Measurements from ENCODE around the gene IRGC.

Gene IRGC

DNA sequence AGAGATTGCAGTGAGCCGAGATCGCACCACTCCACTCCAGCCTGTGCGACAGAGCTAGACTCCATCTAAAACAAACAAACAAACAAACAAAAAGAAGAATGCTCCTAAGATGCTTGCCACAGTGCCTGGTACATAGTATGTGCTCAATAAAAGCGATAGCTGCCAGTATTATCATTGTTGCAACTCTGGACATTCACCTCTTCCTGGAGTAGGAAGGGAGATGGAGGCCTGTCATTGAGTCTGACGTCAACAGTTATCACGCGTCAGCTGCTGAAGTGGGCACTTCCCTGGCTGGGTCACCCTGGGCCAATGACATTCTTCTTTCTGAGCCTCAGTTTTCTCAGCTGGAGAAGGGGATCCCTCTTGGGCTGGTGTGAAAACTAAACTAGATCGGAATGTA lies 41.7 kb upstream of the IRGC start:
- TF ChIP-seq ZFP3 (CRISPR knock-in tag; IDR thresholded peaks at IDR 0.05) (no peak), ZC3H10 (CRISPR knock-in tag; IDR thresholded peaks at IDR 0.05) (no peak), ZNF70 (CRISPR knock-in tag; IDR thresholded peaks at IDR 0.05) (no peak), ZNF8 (CRISPR knock-in tag; IDR thresholded peaks at IDR 0.05) (no peak), RARB (CRISPR knock-in tag; IDR thresholded peaks at IDR 0.05) (no peak), ESRRG (CRISPR knock-in tag; IDR thresholded peaks at IDR 0.05) (no peak), SNAI2 (CRISPR knock-in tag; IDR thresholded peaks at IDR 0.05) (no peak), ISL1 (CRISPR knock-in tag; IDR thresholded peaks at IDR 0.05) (no peak), TOX (CRISPR knock-in tag; IDR thresholded peaks at IDR 0.05; ENCODE audit: borderline replicate concordance) (no peak), CSDC2 (CRISPR knock-in tag; IDR thresholded peaks at IDR 0.05) (no peak), OSR1 (CRISPR knock-in tag; IDR thresholded peaks at IDR 0.05) (no peak), ZFP30 (CRISPR knock-in tag; IDR thresholded peaks at IDR 0.05) (no peak), BACH2 (CRISPR knock-in tag; IDR thresholded peaks at IDR 0.05; ENCODE audit: borderline replicate concordance) (no peak), PPARA (CRISPR knock-in tag; IDR thresholded peaks at IDR 0.05; ENCODE audit: borderline replicate concordance) (no peak), GLIS3 (CRISPR knock-in tag; IDR thresholded peaks at IDR 0.05) (no peak)
- TF ChIP-seq, protein P1, sequence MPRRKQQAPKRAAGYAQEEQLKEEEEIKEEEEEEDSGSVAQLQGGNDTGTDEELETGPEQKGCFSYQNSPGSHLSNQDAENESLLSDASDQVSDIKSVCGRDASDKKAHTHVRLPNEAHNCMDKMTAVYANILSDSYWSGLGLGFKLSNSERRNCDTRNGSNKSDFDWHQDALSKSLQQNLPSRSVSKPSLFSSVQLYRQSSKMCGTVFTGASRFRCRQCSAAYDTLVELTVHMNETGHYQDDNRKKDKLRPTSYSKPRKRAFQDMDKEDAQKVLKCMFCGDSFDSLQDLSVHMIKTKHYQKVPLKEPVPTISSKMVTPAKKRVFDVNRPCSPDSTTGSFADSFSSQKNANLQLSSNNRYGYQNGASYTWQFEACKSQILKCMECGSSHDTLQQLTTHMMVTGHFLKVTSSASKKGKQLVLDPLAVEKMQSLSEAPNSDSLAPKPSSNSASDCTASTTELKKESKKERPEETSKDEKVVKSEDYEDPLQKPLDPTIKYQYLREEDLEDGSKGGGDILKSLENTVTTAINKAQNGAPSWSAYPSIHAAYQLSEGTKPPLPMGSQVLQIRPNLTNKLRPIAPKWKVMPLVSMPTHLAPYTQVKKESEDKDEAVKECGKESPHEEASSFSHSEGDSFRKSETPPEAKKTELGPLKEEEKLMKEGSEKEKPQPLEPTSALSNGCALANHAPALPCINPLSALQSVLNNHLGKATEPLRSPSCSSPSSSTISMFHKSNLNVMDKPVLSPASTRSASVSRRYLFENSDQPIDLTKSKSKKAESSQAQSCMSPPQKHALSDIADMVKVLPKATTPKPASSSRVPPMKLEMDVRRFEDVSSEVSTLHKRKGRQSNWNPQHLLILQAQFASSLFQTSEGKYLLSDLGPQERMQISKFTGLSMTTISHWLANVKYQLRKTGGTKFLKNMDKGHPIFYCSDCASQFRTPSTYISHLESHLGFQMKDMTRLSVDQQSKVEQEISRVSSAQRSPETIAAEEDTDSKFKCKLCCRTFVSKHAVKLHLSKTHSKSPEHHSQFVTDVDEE (CRISPR knock-in tag; IDR thresholded peaks at IDR 0.05): no peak
- TF ChIP-seq, protein P2, sequence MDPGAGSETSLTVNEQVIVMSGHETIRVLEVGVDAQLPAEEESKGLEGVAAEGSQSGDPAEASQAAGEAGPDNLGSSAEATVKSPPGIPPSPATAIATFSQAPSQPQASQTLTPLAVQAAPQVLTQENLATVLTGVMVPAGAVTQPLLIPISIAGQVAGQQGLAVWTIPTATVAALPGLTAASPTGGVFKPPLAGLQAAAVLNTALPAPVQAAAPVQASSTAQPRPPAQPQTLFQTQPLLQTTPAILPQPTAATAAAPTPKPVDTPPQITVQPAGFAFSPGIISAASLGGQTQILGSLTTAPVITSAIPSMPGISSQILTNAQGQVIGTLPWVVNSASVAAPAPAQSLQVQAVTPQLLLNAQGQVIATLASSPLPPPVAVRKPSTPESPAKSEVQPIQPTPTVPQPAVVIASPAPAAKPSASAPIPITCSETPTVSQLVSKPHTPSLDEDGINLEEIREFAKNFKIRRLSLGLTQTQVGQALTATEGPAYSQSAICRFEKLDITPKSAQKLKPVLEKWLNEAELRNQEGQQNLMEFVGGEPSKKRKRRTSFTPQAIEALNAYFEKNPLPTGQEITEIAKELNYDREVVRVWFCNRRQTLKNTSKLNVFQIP (CRISPR knock-in tag; IDR thresholded peaks at IDR 0.05; ENCODE audit: borderline replicate concordance, low read depth): no peak
- TF ChIP-seq, protein P3, sequence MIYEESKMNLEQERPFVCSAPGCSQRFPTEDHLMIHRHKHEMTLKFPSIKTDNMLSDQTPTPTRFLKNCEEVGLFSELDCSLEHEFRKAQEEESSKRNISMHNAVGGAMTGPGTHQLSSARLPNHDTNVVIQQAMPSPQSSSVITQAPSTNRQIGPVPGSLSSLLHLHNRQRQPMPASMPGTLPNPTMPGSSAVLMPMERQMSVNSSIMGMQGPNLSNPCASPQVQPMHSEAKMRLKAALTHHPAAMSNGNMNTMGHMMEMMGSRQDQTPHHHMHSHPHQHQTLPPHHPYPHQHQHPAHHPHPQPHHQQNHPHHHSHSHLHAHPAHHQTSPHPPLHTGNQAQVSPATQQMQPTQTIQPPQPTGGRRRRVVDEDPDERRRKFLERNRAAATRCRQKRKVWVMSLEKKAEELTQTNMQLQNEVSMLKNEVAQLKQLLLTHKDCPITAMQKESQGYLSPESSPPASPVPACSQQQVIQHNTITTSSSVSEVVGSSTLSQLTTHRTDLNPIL (CRISPR knock-in tag; IDR thresholded peaks at IDR 0.05; ENCODE audit: low read depth): no peak
- TF ChIP-seq, protein P4, sequence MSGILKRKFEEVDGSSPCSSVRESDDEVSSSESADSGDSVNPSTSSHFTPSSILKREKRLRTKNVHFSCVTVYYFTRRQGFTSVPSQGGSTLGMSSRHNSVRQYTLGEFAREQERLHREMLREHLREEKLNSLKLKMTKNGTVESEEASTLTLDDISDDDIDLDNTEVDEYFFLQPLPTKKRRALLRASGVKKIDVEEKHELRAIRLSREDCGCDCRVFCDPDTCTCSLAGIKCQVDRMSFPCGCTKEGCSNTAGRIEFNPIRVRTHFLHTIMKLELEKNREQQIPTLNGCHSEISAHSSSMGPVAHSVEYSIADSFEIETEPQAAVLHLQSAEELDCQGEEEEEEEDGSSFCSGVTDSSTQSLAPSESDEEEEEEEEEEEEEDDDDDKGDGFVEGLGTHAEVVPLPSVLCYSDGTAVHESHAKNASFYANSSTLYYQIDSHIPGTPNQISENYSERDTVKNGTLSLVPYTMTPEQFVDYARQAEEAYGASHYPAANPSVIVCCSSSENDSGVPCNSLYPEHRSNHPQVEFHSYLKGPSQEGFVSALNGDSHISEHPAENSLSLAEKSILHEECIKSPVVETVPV (CRISPR knock-in tag; IDR thresholded peaks at IDR 0.05): no peak
- TF ChIP-seq, protein P5, sequence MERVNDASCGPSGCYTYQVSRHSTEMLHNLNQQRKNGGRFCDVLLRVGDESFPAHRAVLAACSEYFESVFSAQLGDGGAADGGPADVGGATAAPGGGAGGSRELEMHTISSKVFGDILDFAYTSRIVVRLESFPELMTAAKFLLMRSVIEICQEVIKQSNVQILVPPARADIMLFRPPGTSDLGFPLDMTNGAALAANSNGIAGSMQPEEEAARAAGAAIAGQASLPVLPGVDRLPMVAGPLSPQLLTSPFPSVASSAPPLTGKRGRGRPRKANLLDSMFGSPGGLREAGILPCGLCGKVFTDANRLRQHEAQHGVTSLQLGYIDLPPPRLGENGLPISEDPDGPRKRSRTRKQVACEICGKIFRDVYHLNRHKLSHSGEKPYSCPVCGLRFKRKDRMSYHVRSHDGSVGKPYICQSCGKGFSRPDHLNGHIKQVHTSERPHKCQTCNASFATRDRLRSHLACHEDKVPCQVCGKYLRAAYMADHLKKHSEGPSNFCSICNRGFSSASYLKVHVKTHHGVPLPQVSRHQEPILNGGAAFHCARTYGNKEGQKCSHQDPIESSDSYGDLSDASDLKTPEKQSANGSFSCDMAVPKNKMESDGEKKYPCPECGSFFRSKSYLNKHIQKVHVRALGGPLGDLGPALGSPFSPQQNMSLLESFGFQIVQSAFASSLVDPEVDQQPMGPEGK (CRISPR knock-in tag; IDR thresholded peaks at IDR 0.05; ENCODE audit: borderline replicate concordance): no peak
- ATAC-seq: no peak

DNA sequence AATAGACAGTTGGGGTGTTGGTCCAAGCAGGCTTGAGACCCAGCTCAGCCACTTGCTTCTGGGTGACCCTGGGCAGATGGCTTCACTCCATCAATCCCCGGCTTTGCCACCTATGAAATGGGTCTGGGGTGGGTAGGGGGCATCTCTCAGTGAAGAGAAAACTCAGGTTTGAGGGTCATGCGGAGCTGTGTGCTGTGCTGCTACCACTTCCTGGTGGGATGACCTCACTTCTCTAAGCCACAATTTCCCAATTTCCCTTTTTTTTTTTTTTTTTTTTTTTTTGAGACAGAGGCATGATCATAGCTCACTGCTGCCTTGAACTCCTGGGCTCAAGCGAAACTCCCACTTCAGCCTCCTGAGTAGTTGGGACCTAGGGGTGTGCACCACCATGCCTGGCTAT lies 41.3 kb upstream of the IRGC start:
- no peak for ATAC-seq
- TF ChIP-seq, protein P2 (CRISPR knock-in tag; IDR thresholded peaks at IDR 0.05; ENCODE audit: borderline replicate concordance, low read depth): no peak
- TF ChIP-seq TOX (CRISPR knock-in tag; IDR thresholded peaks at IDR 0.05; ENCODE audit: borderline replicate concordance): no peak
- TF ChIP-seq ZC3H10 (CRISPR knock-in tag; IDR thresholded peaks at IDR 0.05): no peak
- TF ChIP-seq ZNF565 (CRISPR knock-in tag; conservative IDR thresholded peaks at IDR 0.05; ENCODE audit: low read depth): no peak
- no peak for TF ChIP-seq OSR1 (CRISPR knock-in tag; IDR thresholded peaks at IDR 0.05)
- TF ChIP-seq ZNF70 (CRISPR knock-in tag; IDR thresholded peaks at IDR 0.05): no peak
- no peak for TF ChIP-seq ESRRG (CRISPR knock-in tag; IDR thresholded peaks at IDR 0.05)
